Activated CD4-positive, alpha-beta memory T cell treated with anti-CD3 and anti-CD28 coated beads for 36 hours (primary cell): ENCODE results near the gene PITPNM2. TPM values are rescaled to one million over a fixed set of nuclear protein-coding genes. Genes with fewer than 3 reads are reported as not detected.

Experiments used
- CTCF ChIA-PET: fragments of 350-600 bp; sonication (Branson Sonifier 250); formaldehyde crosslinking; loops from one replicate; lab custom pipeline; 2021; ENCODE audit warnings: antibody characterized with exemption, inconsistent platforms; lab: Charles Lee
- POLR2A ChIA-PET: fragments of 350-600 bp; sonication (Branson Sonifier 250); formaldehyde crosslinking; loops from one replicate; lab custom pipeline; 2021; ENCODE audit warnings: antibody characterized with exemption; lab: Charles Lee
- DNase-seq: peaks from one replicate; pipeline ENCODE4 v3.0.0-alpha.2; 2020
- H3K27ac Mint-ChIP-seq: one replicate; pipeline ENCODE4 v1.8.0; 2021; ENCODE audit warnings: mixed read lengths
- H3K27me3 Mint-ChIP-seq: one replicate; pipeline ENCODE4 v1.8.0; 2021; ENCODE audit warnings: mixed read lengths
- H3K36me3 Mint-ChIP-seq: one replicate; pipeline ENCODE4 v1.8.0; 2021; ENCODE audit warnings: mixed read lengths
- H3K4me1 Mint-ChIP-seq: one replicate; pipeline ENCODE4 v1.8.0; 2021; ENCODE audit warnings: low read depth, mixed read lengths
- H3K4me3 Mint-ChIP-seq: one replicate; pipeline ENCODE4 v1.8.0; 2021; ENCODE audit warnings: mild to moderate bottlenecking, mixed read lengths
- H3K9me3 Mint-ChIP-seq: one replicate; pipeline ENCODE4 v1.8.0; 2021; ENCODE audit warnings: mixed read lengths
- intact Hi-C: fragments of 100-400 bp; cut with micrococcal nuclease; formaldehyde crosslinking; loops from one replicate; pipeline ENCODE4 v1.15.1; 2023
- total RNA-seq, 2 experiments: library from RNA; stranded (reverse); gene quantifications; one replicate each; pipeline ENCODE4 v1.2.3, GENCODE V29; 2021

The PITPNM2 gene
- total RNA-seq, 2 experiments from 2014 or later: 5.9 to 6.5 TPM

- CTCF ChIA-PET: no interaction called here
- POLR2A ChIA-PET: no interaction called here
- no peak for DNase-seq
- intact Hi-C loops: no loop called here
- Mint-ChIP-seq H3K4me1 (peaks cover 16% of the 10 kb centered on the region), H3K27me3 (no peaks in the 10 kb centered on the region), H3K36me3 (peaks cover 1% of the 10 kb centered on the region), H3K4me3 (no peak overlapping the region), H3K9me3 (no peaks in the 10 kb centered on the region), H3K27ac (no peak overlapping the region)
Measured at GRCh38 chr12:123143736-123144461, 7.0 kb downstream of the PITPNM2 start.

GRCh38 chr12:123142921-123143735 is 7.8 kb downstream of the PITPNM2 start:
- H3K9me3 Mint-ChIP-seq: no peaks in the 10 kb centered on the region
- POLR2A ChIA-PET: no interaction called here
- CTCF ChIA-PET: no interaction called here
- DNase-seq: no peak
- intact Hi-C loops: no loop called here
- peaks cover 1% of the 10 kb centered on the region for H3K36me3 Mint-ChIP-seq
- peaks cover 11% of the 10 kb centered on the region for H3K4me1 Mint-ChIP-seq
- H3K27ac Mint-ChIP-seq: no peak overlapping the region
- no peaks in the 10 kb centered on the region for H3K27me3 Mint-ChIP-seq
- H3K4me3 Mint-ChIP-seq: no peak overlapping the region

GRCh38 chr12:123142518-123142840 is 8.4 kb downstream of the PITPNM2 start:
- DNase-seq: no peak
- intact Hi-C loops: no loop called here
- Mint-ChIP-seq H3K4me3 (no peak overlapping the region), H3K4me1 (peaks cover 11% of the 10 kb centered on the region), H3K27ac (no peak overlapping the region), H3K36me3 (peaks cover 1% of the 10 kb centered on the region), H3K9me3 (no peaks in the 10 kb centered on the region), H3K27me3 (no peaks in the 10 kb centered on the region)
- CTCF ChIA-PET: no interaction called here
- POLR2A ChIA-PET: no interaction called here

GRCh38 chr12:123141615-123142517 is 9.0 kb downstream of the PITPNM2 start:
- Mint-ChIP-seq H3K4me1 (peaks cover 11% of the 10 kb centered on the region), H3K27me3 (no peaks in the 10 kb centered on the region), H3K27ac (no peak overlapping the region), H3K4me3 (no peak overlapping the region), H3K9me3 (no peaks in the 10 kb centered on the region), H3K36me3 (peaks cover 1% of the 10 kb centered on the region)
- ChIA-PET CTCF (no interaction called here), POLR2A (no interaction called here)
- intact Hi-C loops: no loop called here
- no peak for DNase-seq

- H3K27ac Mint-ChIP-seq: no peak overlapping the region
- no peak overlapping the region for H3K4me3 Mint-ChIP-seq
Measured at GRCh38 chr12:123140676-123141614, 9.9 kb downstream of the PITPNM2 start.

GRCh38 chr12:123139926-123140675 is 10.8 kb downstream of the PITPNM2 start:
- H3K27ac Mint-ChIP-seq: no peak overlapping the region
- H3K4me3 Mint-ChIP-seq: no peak overlapping the region
- POLR2A ChIA-PET: interaction anchor here (0.6 kb wide), 1 partner anchor 127 kb away, joined by 3 read pairs; no protein-coding TSS in a partner anchor
- intact Hi-C loops: no loop called here
- DNase-seq: no peak
- no peaks in the 10 kb centered on the region for H3K36me3 Mint-ChIP-seq
- no peaks in the 10 kb centered on the region for H3K27me3 Mint-ChIP-seq
- peaks cover 11% of the 10 kb centered on the region for H3K4me1 Mint-ChIP-seq
- CTCF ChIA-PET: no interaction called here
- H3K9me3 Mint-ChIP-seq: no peaks in the 10 kb centered on the region

More at GRCh38 chr12:123140676-123141614, 9.9 kb downstream of the PITPNM2 start:
- intact Hi-C loops: no loop called here
- DNase-seq: no peak
- Mint-ChIP-seq H3K27me3 (no peaks in the 10 kb centered on the region), H3K9me3 (no peaks in the 10 kb centered on the region), H3K36me3 (peaks cover 1% of the 10 kb centered on the region), H3K4me1 (peaks cover 11% of the 10 kb centered on the region)
- POLR2A ChIA-PET: interaction anchor here (0.6 kb wide), 1 partner anchor 128 kb away, joined by 3 read pairs; no protein-coding TSS in a partner anchor
- CTCF ChIA-PET: no interaction called here

- DNase-seq: no peak
- no peaks in the 10 kb centered on the region for H3K36me3 Mint-ChIP-seq
- H3K4me3 Mint-ChIP-seq: no peak overlapping the region
- intact Hi-C loops: no loop called here
- no peaks in the 10 kb centered on the region for H3K9me3 Mint-ChIP-seq
- H3K27me3 Mint-ChIP-seq: no peaks in the 10 kb centered on the region
- peaks cover 34% of the 10 kb centered on the region for H3K4me1 Mint-ChIP-seq
- ChIA-PET POLR2A (no interaction called here), CTCF (interaction anchor here (1.3 kb wide), 1 partner anchor 102 kb away, joined by 5 read pairs; no protein-coding TSS in a partner anchor)
- H3K27ac Mint-ChIP-seq: no peak overlapping the region
Measured at GRCh38 chr12:123135688-123136087, 15.2 kb downstream of the PITPNM2 start.

- ChIA-PET POLR2A (no interaction called here), CTCF (interaction anchor here (1.3 kb wide), 1 partner anchor 103 kb away, joined by 5 read pairs; no protein-coding TSS in a partner anchor)
- H3K27ac Mint-ChIP-seq: no peak overlapping the region
- no peaks in the 10 kb centered on the region for H3K27me3 Mint-ChIP-seq
- H3K4me1 Mint-ChIP-seq: peaks cover 28% of the 10 kb centered on the region
- H3K9me3 Mint-ChIP-seq: no peaks in the 10 kb centered on the region
- H3K36me3 Mint-ChIP-seq: no peaks in the 10 kb centered on the region
- no peak overlapping the region for H3K4me3 Mint-ChIP-seq
- no peak for DNase-seq
- intact Hi-C loops: loop anchor here (5.0 kb wide), 1 partner anchor 93 kb away; no protein-coding TSS in a partner anchor
Measured at GRCh38 chr12:123134826-123135225, 16.1 kb downstream of the PITPNM2 start.

- intact Hi-C loops: loop anchor here (5.0 kb wide), 1 partner anchor 92 kb away; no protein-coding TSS in a partner anchor
- H3K27me3 Mint-ChIP-seq: no peaks in the 10 kb centered on the region
- H3K4me3 Mint-ChIP-seq: no peak overlapping the region
- H3K4me1 Mint-ChIP-seq: peaks cover 24% of the 10 kb centered on the region
- ChIA-PET CTCF (interaction anchor here (1.3 kb wide), 1 partner anchor 104 kb away, joined by 5 read pairs; no protein-coding TSS in a partner anchor), POLR2A (no interaction called here)
- no peak overlapping the region for H3K27ac Mint-ChIP-seq
- no peak for DNase-seq
- no peaks in the 10 kb centered on the region for H3K9me3 Mint-ChIP-seq
- no peaks in the 10 kb centered on the region for H3K36me3 Mint-ChIP-seq
Measured at GRCh38 chr12:123134271-123134671, 16.6 kb downstream of the PITPNM2 start.

GRCh38 chr12:123133701-123134100 is 17.2 kb downstream of the PITPNM2 start:
- Mint-ChIP-seq H3K4me1 (peaks cover 24% of the 10 kb centered on the region), H3K27ac (no peak overlapping the region), H3K4me3 (no peak overlapping the region), H3K36me3 (no peaks in the 10 kb centered on the region), H3K27me3 (no peaks in the 10 kb centered on the region), H3K9me3 (no peaks in the 10 kb centered on the region)
- no peak for DNase-seq
- intact Hi-C loops: loop anchor here (5.0 kb wide), 1 partner anchor 91 kb away; no protein-coding TSS in a partner anchor
- ChIA-PET POLR2A (no interaction called here), CTCF (no interaction called here)
